GM21619 (cell line): ENCODE data around the gene ZPBP2.

Experiments used
- ATAC-seq: cut with Tn5 transposase; IDR thresholded peaks from one replicate; pipeline ENCODE4 v1.9.1; 2021; ENCODE audit not compliant: unreplicated experiment

Gene ZPBP2

GRCh38 chr17:39904990-39905288, 36.9 kb downstream of the ZPBP2 start:
- ATAC-seq = no peak

GRCh38 chr17:39908789-39909352, 40.9 kb downstream of the ZPBP2 start:
- ATAC-seq = no peak

- no peak for ATAC-seq
These were observed 46.0 kb downstream of the ZPBP2 start for GRCh38 chr17:39913989-39914388.

- ATAC-seq = no peak
These were observed 47.6 kb downstream of the ZPBP2 start for GRCh38 chr17:39915559-39915958.

- no peak for ATAC-seq
These were observed 48.9 kb downstream of the ZPBP2 start for GRCh38 chr17:39916918-39917317.

- no peak for ATAC-seq
These were observed 51.2 kb downstream of the ZPBP2 start for GRCh38 chr17:39919087-39919683.

GRCh38 chr17:39920218-39921210, 52.5 kb downstream of the ZPBP2 start:
- ATAC-seq = no peak

- ATAC-seq = no peak
These were observed 53.3 kb downstream of the ZPBP2 start for GRCh38 chr17:39921323-39921722.

DNA sequence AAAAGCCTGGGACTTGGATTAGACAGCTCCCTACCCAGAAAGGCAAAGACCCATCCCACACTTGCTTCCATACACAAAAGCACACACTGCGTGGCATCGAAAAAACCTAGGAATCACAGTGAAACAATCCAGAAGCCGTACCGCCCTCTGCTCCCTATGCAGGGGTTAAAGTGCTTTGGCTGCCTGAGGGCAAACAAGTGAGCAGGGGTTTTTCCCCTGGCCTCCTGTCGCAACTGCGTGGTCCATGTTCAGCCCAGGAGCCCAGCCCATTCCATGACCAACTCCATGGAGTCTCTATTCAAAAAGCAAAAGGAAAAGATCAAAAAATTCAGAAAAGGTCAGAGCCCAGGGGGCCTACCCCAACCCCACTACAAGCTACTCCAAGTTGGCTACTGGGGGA, 54.0 kb downstream of the ZPBP2 start:
- no peak for ATAC-seq

GRCh38 chr17:39923230-39923629, 55.2 kb downstream of the ZPBP2 start:
- ATAC-seq = no peak

DNA sequence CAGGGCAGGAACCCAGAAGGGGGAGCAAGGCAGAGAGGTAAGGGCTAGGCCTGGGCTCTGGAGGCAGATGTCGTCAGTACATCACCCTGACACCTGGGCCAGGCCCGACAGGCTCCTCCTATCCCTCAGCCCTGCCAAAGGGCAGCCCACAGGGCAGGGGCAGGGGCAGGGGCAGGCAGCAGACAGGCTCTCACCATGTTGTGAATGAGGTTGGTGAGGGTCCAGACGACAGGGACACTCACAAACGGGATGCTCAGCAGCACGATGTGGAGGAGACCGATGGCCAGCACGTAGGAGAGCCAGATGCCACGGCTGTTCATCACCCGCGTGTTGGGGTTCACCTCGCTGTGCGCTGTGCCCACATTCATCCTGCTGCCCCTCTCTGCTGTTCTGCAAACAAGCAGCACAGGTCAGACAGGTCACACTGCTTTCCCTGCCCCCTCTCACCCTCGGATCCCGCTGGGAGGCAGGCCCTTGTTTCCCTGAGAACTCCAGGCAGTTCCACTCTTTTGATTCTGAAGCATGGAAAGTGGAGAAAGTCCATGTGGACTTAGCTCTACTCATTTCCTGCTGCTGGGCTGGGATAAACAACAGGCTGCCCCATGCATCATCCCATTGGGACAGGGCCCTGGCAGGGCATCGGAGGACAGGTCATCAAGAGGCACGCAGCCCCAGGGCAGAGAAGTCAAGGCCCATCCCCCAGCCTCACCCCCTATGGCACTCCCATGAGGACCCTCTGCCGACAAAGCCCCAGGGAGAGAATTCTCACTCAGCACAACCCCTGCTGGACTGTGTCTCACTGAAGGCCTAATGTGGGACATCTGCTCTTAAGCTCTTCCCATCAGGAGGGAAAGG, 56.1 kb downstream of the ZPBP2 start:
- ATAC-seq = no peak

DNA sequence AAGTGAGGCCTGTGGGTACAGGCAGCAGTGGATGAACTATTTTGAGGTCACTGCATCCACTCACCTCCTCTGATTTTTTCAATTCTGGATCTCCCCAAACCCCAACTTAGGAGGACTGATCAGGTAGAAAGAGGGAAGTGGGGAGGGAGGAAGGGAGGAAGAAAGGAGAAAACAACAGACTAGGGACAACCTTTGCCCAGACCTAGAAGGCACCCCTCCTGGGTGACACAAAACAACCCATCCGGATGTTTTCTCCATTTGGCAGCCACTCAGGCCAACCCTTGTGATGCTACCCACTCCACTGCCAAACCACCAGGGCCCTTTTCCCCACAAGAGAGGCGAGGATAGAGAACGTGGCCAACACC, 56.7 kb downstream of the ZPBP2 start:
- no peak for ATAC-seq

GRCh38 chr17:39925282-39926134, 57.5 kb downstream of the ZPBP2 start:
- no peak for ATAC-seq

GRCh38 chr17:39926135-39926587, 58.2 kb downstream of the ZPBP2 start:
- ATAC-seq = no peak

DNA sequence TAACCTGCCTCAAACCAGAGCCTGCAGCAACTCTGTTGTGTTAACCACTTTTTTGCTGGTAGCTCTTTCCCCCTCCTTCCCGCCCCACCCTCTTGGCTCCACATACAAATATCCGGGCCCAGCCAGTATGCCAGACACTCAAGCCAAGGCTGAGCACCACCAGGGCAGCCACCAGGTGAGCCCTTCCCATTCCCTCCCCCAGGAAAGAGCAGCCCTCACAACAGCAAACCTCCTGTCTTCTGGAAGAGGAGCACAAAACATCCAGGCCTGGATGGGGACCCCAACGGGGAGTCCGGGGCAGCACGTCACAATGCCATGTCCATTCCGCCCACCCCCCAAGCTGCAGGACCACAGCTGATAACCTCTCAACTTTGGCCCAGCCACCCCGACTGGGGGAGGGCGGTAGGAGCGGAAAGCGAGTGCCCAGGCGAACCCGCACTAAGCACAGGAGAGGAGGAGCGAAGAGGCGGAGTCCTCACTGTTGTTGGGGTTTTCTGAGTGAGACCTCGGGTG, 58.6 kb downstream of the ZPBP2 start:
- no peak for ATAC-seq
